K562 (cell line): ENCODE results near the gene BCAM. TPM values are rescaled to one million over a fixed set of nuclear protein-coding genes. Genes with fewer than 3 reads are reported as not detected.

Experiments
- CBFB ChIP-seq: sonication (generic); formaldehyde crosslinking; IDR thresholded peaks from 2 replicates; pipeline ENCODE4 v1.4.0; 2020; ENCODE audit warnings: mild to moderate bottlenecking, missing genetic modification reagents
- CHD4 ChIP-seq: fragments of 200-600 bp; sonication (generic); IDR thresholded peaks from 3 replicates; pipeline ENCODE4 v1.6.1; 2012; ENCODE audit warnings: low read depth, mild to moderate bottlenecking, mixed read lengths, low read length, inconsistent platforms; ENCODE audit not compliant: insufficient read depth, insufficient replicate concordance, poor library complexity, severe bottlenecking
- DACH1 ChIP-seq: fragments of 450-650 bp; IDR thresholded peaks from 2 replicates; pipeline ENCODE4 v1.6.1; 2018; ENCODE audit not compliant: partially characterized antibody
- EP400 ChIP-seq: fragments of 450-650 bp; IDR thresholded peaks from 2 replicates; pipeline ENCODE4 v1.6.1; 2017; ENCODE audit warnings: antibody characterized with exemption, mild to moderate bottlenecking, moderate library complexity
- ETV6 ChIP-seq, 3 experiments: fragments of 150-350 bp in 1 of 3; sonication (generic) in 1 of 3; formaldehyde crosslinking in 1 of 3; IDR thresholded peaks; 2 replicates each; pipeline versions ENCODE4 v1.6.1 to v1.8.0; 2014 to 2022; ENCODE audit warnings: borderline replicate concordance in 2 of 3, low read depth in 2 of 3, antibody characterized with exemption in 1 of 3, low read length in 1 of 3, mild to moderate bottlenecking in 1 of 3, missing genetic modification reagents in 1 of 3
- GTF2A2 ChIP-seq: IDR thresholded peaks from 2 replicates; pipeline ENCODE4 v1.6.1; 2016; ENCODE audit warnings: mild to moderate bottlenecking, missing genetic modification characterization, missing compliant biosample characterization
- PTBP1 ChIP-seq: fragments of 200-400 bp; formaldehyde crosslinking; IDR thresholded peaks from 2 replicates; pipeline ENCODE4 v1.6.1; 2017; ENCODE audit warnings: low read depth, low read length
- SETDB1 ChIP-seq: IDR thresholded peaks from one replicate; pipeline ENCODE4 v1.6.1; 2012; ENCODE audit warnings: low read length, control low read depth, inconsistent platforms
- SMARCE1 ChIP-seq: fragments of 450-650 bp; IDR thresholded peaks from 2 replicates; pipeline ENCODE4 v1.7.1; 2016; ENCODE audit warnings: mild to moderate bottlenecking
- TFAM ChIP-seq: fragments of 250-450 bp; sonication (Bioruptor Pico); conservative IDR thresholded peaks from 2 replicates; pipeline ENCODE4 v1.5.0; 2021; ENCODE audit warnings: mild to moderate bottlenecking, moderate library complexity
- TOE1 ChIP-seq, 2 experiments: fragments of 450-650 bp in 1 of 2; sonication (generic) in 1 of 2; formaldehyde crosslinking in 1 of 2; IDR thresholded peaks; 2 replicates each; pipeline versions ENCODE4 v1.7.1 to v1.8.0; 2016 to 2022; ENCODE audit warnings: borderline replicate concordance in 2 of 2, mild to moderate bottlenecking in 2 of 2, antibody characterized with exemption in 1 of 2, inconsistent platforms in 1 of 2, low read depth in 1 of 2, missing genetic modification reagents in 1 of 2, moderate library complexity in 1 of 2
- ZBTB8A ChIP-seq: fragments of 450-650 bp; IDR thresholded peaks from 2 replicates; pipeline ENCODE4 v1.6.1; 2018; ENCODE audit warnings: mild to moderate bottlenecking, moderate library complexity; ENCODE audit not compliant: partially characterized antibody
- ZKSCAN1 ChIP-seq: fragments of 150-350 bp; IDR thresholded peaks from 2 replicates; pipeline ENCODE4 v1.6.1; 2016; ENCODE audit warnings: low read depth, low read length
- ZNF121 ChIP-seq: sonication (generic); formaldehyde crosslinking; conservative IDR thresholded peaks from 2 replicates; pipeline ENCODE4 v1.8.0; 2022; ENCODE audit warnings: missing genetic modification reagents
- ZNF3 ChIP-seq: fragments of 250-450 bp; sonication (Bioruptor Pico); IDR thresholded peaks from 2 replicates; pipeline ENCODE4 v1.5.0; 2021; ENCODE audit warnings: mild to moderate bottlenecking, moderate library complexity
- ZNF436 ChIP-seq: fragments of 250-450, 450-650 bp; sonication (Bioruptor Pico); formaldehyde crosslinking; IDR thresholded peaks from 2 replicates; pipeline ENCODE4 v1.7.0; 2020; ENCODE audit warnings: mild to moderate bottlenecking
- polyA plus RNA-seq, 8 experiments: library from polyadenylated mRNA; depleted of rRNA in 4 of 8; stranded (reverse) in 5 of 8; unstranded in 3 of 8; fragments of >200 nt; fragmentation: Nextera tagmentation in 2 of 8; fragmentation: Illumina TruSeq in 1 of 8; extraction: Ambion mirVana in 2 of 8; extraction: Trizol in 1 of 8; gene quantifications; 2 replicates each; pipeline versions ENCODE4 v1.2.1 to v1.2.3, GENCODE V29; 2011 to 2014; ENCODE audit warnings: inconsistent platforms in 1 of 8, missing spikeins in 1 of 8
- total RNA-seq, 7 experiments: library from RNA; depleted of rRNA in 6 of 7; stranded (reverse); fragments of >200 nt in 6 of 7; fragmentation: Illumina TruSeq in 2 of 7; extraction: Trizol in 2 of 7; gene quantifications; 2 replicates each; pipeline versions ENCODE4 v1.2.1 to v1.2.3, GENCODE V29; 2011 to 2021; ENCODE audit warnings: low replicate concordance in 1 of 7
- TF ChIP-seq, protein P1 (sequence below): sonication (generic); formaldehyde crosslinking; IDR thresholded peaks from 2 replicates; pipeline ENCODE4 v1.8.0; 2022; ENCODE audit warnings: missing genetic modification reagents, mild to moderate bottlenecking, borderline replicate concordance
- TF ChIP-seq, protein P2 (sequence below): fragments of 450-650 bp; formaldehyde crosslinking; IDR thresholded peaks from 2 replicates; pipeline ENCODE4 v1.4.0; 2020; ENCODE audit warnings: mild to moderate bottlenecking, mixed read lengths
- TF ChIP-seq, protein P3 (sequence below), 2 experiments: fragments of 450-650 bp; conservative IDR thresholded peaks; 2 replicates each; pipeline ENCODE4 v1.6.1; 2017; ENCODE audit warnings: mild to moderate bottlenecking in 2 of 2, moderate library complexity in 2 of 2

Gene BCAM
- total and polyA plus RNA-seq, 9 of the 15 experiments (the other 6 are each of a cell fraction or from before 2014, with no cell fraction given) = 0.07 to 1.3 (median 0.33) TPM; not detected in 2

DNA sequence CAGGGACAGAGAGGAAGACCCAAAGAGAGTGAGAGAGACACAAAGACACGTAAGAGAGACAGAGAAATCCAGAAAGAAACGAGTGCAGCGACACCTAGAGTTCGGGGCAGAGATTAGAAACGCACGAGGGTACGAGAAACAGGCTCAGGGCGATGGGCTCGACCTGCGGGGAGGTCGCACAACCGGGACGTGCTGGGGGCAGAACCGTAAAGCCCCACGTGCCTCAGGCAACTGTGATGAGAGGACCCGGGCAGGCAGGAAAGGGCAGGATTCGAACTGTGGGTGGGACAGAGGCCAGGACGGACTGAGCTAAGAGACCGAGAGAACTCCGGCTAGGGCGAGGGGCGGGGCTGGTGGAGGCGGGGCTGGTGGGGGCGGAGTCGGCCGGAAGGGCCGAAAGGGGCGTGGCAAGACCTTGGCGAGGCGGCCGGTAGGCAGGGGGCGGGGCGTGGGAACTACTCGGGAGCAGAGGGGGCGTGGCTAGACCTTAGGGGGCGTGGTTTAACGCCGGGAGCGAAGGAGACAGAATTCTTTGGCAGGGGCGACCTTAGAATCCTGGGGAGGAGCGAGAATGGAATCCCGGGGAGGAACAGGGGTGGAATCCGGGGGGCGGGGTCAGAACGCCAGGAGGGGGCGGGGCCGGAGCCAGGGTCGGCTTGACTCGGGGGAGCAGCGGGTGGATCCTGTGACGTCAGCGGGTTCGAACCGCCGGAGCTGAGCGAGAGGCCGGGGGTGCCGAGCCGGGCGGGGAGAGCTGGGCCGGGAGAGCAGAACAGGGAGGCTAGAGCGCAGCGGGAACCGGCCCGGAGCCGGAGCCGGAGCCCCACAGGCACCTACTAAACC lies 36.9 kb downstream of the BCAM start, which contains the start of gene NECTIN2 (continued):
- TF ChIP-seq EP400 = peak; percentile 84
- 0 out of 2 replicates have a peak, but pooled peaks have one; percentile 16 for TF ChIP-seq SMARCE1
- TF ChIP-seq ETV6 (IDR thresholded peaks at IDR 0.05; ENCODE audit: borderline replicate concordance in 1 of 2, low read depth in 2 of 2, low read length in 1 of 2) = no peak
- no peak for TF ChIP-seq ETV6 (CRISPR knock-in tag; IDR thresholded peaks at IDR 0.05; ENCODE audit: borderline replicate concordance)
- no peak for TF ChIP-seq GTF2A2 (tag)
- TF ChIP-seq SETDB1 = no peak
- no peak for TF ChIP-seq CBFB
- no peak for TF ChIP-seq ZKSCAN1
- TF ChIP-seq TOE1 (IDR thresholded peaks at IDR 0.05; ENCODE audit: borderline replicate concordance) = peak; percentile 41; the same call in 1 of the 2 replicates
- no peak for TF ChIP-seq TOE1 (CRISPR knock-in tag; IDR thresholded peaks at IDR 0.05; ENCODE audit: borderline replicate concordance, low read depth)
- TF ChIP-seq, protein P1, sequence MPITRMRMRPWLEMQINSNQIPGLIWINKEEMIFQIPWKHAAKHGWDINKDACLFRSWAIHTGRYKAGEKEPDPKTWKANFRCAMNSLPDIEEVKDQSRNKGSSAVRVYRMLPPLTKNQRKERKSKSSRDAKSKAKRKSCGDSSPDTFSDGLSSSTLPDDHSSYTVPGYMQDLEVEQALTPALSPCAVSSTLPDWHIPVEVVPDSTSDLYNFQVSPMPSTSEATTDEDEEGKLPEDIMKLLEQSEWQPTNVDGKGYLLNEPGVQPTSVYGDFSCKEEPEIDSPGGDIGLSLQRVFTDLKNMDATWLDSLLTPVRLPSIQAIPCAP (CRISPR knock-in tag) = no peak
- TF ChIP-seq, protein P2, sequence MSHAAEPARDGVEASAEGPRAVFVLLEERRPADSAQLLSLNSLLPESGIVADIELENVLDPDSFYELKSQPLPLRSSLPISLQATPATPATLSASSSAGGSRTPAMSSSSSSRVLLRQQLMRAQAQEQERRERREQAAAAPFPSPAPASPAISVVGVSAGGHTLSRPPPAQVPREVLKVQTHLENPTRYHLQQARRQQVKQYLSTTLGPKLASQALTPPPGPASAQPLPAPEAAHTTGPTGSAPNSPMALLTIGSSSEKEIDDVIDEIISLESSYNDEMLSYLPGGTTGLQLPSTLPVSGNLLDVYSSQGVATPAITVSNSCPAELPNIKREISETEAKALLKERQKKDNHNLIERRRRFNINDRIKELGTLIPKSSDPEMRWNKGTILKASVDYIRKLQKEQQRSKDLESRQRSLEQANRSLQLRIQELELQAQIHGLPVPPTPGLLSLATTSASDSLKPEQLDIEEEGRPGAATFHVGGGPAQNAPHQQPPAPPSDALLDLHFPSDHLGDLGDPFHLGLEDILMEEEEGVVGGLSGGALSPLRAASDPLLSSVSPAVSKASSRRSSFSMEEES (CRISPR knock-in tag) = no peak
- no peak for TF ChIP-seq TFAM (CRISPR knock-in tag)
- no peak for TF ChIP-seq ZNF3 (CRISPR knock-in tag)
- no peak for TF ChIP-seq DACH1
- TF ChIP-seq ZNF436 (CRISPR knock-in tag) = no peak
- no peak for TF ChIP-seq ZNF121 (CRISPR knock-in tag)
- TF ChIP-seq, protein P3, sequence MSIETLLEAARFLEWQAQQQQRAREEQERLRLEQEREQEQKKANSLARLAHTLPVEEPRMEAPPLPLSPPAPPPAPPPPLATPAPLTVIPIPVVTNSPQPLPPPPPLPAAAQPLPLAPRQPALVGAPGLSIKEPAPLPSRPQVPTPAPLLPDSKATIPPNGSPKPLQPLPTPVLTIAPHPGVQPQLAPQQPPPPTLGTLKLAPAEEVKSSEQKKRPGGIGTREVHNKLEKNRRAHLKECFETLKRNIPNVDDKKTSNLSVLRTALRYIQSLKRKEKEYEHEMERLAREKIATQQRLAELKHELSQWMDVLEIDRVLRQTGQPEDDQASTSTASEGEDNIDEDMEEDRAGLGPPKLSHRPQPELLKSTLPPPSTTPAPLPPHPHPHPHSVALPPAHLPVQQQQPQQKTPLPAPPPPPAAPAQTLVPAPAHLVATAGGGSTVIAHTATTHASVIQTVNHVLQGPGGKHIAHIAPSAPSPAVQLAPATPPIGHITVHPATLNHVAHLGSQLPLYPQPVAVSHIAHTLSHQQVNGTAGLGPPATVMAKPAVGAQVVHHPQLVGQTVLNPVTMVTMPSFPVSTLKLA (conservative IDR thresholded peaks at IDR 0.05) = peak; percentile 91 to 93
- TF ChIP-seq CHD4 = no peak
- no peak for TF ChIP-seq ZBTB8A
- TF ChIP-seq PTBP1 = no peak
